Ascending aorta (tissue), 2 donors: Measurements from ENCODE around the gene PGGHG. TPM values are rescaled to one million over a fixed set of nuclear protein-coding genes. Genes with fewer than 3 reads are reported as not detected.
A peak's percentile ranks its signal among the peaks of the same experiment; 100 is the strongest.

Experiments
- DNase-seq, 2 donors: peaks; one replicate each; pipeline ENCODE4 v3.0.0-alpha.2; 2019; ENCODE audit warnings: low spot score in 2 of 2
- H3K27ac ChIP-seq, 2 donors: fragments of 200-600 bp; sonication (generic); one replicate each; pipeline ENCODE4 v1.5.1; 2016 to 2017; ENCODE audit warnings: mild to moderate bottlenecking in 1 of 2
- H3K27me3 ChIP-seq: fragments of 200-600 bp; sonication (generic); one replicate; pipeline ENCODE4 v1.5.1; 2017
- H3K36me3 ChIP-seq, 2 donors: fragments of 200-600 bp; sonication (generic); one replicate each; pipeline ENCODE4 v1.5.1; 2016
- H3K4me1 ChIP-seq, 2 donors: fragments of 200-600 bp; sonication (generic); one replicate each; pipeline ENCODE4 v1.5.1; 2016 to 2017; ENCODE audit warnings: mild to moderate bottlenecking in 1 of 2
- H3K4me3 ChIP-seq, 2 donors: fragments of 200-600 bp; sonication (generic); one replicate each; pipeline ENCODE4 v1.5.1; 2016 to 2017; ENCODE audit warnings: mild to moderate bottlenecking in 1 of 2
- H3K9me3 ChIP-seq, 2 donors: fragments of 200-600 bp; sonication (generic); one replicate each; pipeline ENCODE4 v1.5.1; 2016
- CTCF ChIP-seq, 3 experiments: fragments of 200-600 bp in 2 of 3; fragments of 450-650 bp in 1 of 3; sonication (generic) in 2 of 3; IDR thresholded peaks; one replicate each; pipeline ENCODE4 v1.5.1; 2016 to 2019; ENCODE audit warnings: antibody characterized with exemption in 3 of 3, mild to moderate bottlenecking in 1 of 3, moderate library complexity in 1 of 3
- intact Hi-C: fragments of 100-400 bp; cut with DNase I; formaldehyde crosslinking; loops from one replicate; pipeline ENCODE4 v1.15.1; 2023
- total RNA-seq: library from RNA; depleted of rRNA; stranded (reverse); fragments of >200 nt; gene quantifications from one replicate; pipeline ENCODE4 v1.1.0, GENCODE V29; 2016

PGGHG gene
- total RNA-seq, 1 donor from 2014 or later: 155 TPM

GRCh38 chr11:253886-254270, 35.0 kb upstream of the PGGHG start:
- no peaks in the 10 kb centered on the region for H3K27me3 ChIP-seq
- intact Hi-C loops: loop anchor here (5.0 kb wide), 1 partner anchor 103 kb away; no protein-coding TSS in a partner anchor
- no peak for TF ChIP-seq CTCF (IDR thresholded peaks at IDR 0.05)
- no peak for DNase-seq
- no peak overlapping the region for H3K27ac ChIP-seq
- H3K9me3 ChIP-seq: no peaks in the 10 kb centered on the region
- peaks cover 23 to 37% of the 10 kb centered on the region in 2 donors for H3K36me3 ChIP-seq
- H3K4me3 ChIP-seq: no peak overlapping the region
- H3K4me1 ChIP-seq: no peaks in the 10 kb centered on the region

- no peaks in the 10 kb centered on the region for H3K9me3 ChIP-seq
- intact Hi-C loops: no loop called here
- H3K27me3 ChIP-seq: no peaks in the 10 kb centered on the region
- H3K36me3 ChIP-seq: peaks cover 18 to 26% of the 10 kb centered on the region in 2 donors
- DNase-seq: no peak
- H3K4me1 ChIP-seq: no peaks in the 10 kb centered on the region
- H3K27ac ChIP-seq: no peak overlapping the region
- H3K4me3 ChIP-seq: no peak overlapping the region
- no peak for TF ChIP-seq CTCF (IDR thresholded peaks at IDR 0.05)
Observed at GRCh38 chr11:255176-255575, 33.8 kb upstream of the PGGHG start.

- TF ChIP-seq CTCF (IDR thresholded peaks at IDR 0.05): no peak
- Histone ChIP-seq H3K4me3 (no peak overlapping the region), H3K27me3 (no peaks in the 10 kb centered on the region), H3K27ac (no peak overlapping the region), H3K4me1 (no peaks in the 10 kb centered on the region), H3K36me3 (peaks cover 18 to 22% of the 10 kb centered on the region in 2 donors), H3K9me3 (no peaks in the 10 kb centered on the region)
- intact Hi-C loops: no loop called here
- no peak for DNase-seq
Observed at GRCh38 chr11:255816-256215, 33.1 kb upstream of the PGGHG start.

GRCh38 chr11:256952-257737, 31.8 kb upstream of the PGGHG start:
- no peak overlapping the region for H3K4me3 ChIP-seq
- H3K27me3 ChIP-seq: no peaks in the 10 kb centered on the region
- H3K27ac ChIP-seq: no peak overlapping the region
- peak in 1 of 2 donors; percentile 38 for DNase-seq
- H3K4me1 ChIP-seq: no peaks in the 10 kb centered on the region
- H3K9me3 ChIP-seq: no peaks in the 10 kb centered on the region
- peaks cover 9 to 10% of the 10 kb centered on the region in 2 donors for H3K36me3 ChIP-seq
- intact Hi-C loops: no loop called here
- TF ChIP-seq CTCF (IDR thresholded peaks at IDR 0.05): no peak

GRCh38 chr11:257766-258493, 31.0 kb upstream of the PGGHG start:
- Histone ChIP-seq H3K4me3 (no peak overlapping the region), H3K27me3 (no peaks in the 10 kb centered on the region), H3K36me3 (peaks cover 2 to 3% of the 10 kb centered on the region in 2 donors), H3K9me3 (no peaks in the 10 kb centered on the region), H3K4me1 (no peaks in the 10 kb centered on the region), H3K27ac (no peak overlapping the region)
- TF ChIP-seq CTCF (IDR thresholded peaks at IDR 0.05): no peak
- intact Hi-C loops: no loop called here
- peak in 1 of 2 donors; percentile 43 for DNase-seq
